NCI-H748 treated with DMSO at 0.1 percent for 48 hours (cell line): ENCODE measurements around the gene KRT15.

ENCODE experiments used
- DNase-seq: peaks from one replicate; lab custom pipeline; 2025; lab: John Stamatoyannopoulos, UW

Gene KRT15

DNA sequence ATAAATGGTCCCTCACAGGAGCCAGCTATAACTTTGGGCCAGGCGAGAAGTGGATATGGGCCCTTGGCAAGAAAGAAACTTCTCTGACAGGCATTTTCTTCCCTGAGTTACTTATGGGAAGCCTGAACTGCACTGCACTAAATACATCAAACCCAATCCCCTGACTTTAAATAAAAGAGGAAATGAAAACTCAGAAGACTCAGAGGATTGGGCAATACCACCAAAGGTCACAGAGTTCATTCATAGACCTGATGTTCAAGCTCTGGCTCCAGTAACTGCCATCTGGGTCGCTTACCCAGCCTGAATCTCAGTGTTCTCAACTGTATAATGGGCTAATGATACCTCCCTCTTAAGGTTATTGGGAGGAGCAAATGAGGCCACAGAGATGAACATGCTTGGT, 38.6 kb downstream of the KRT15 start:
- DNase-seq: no peak

- DNase-seq: no peak
Measured at GRCh38 chr17:41478237-41478636, 40.5 kb downstream of the KRT15 start.

GRCh38 chr17:41476866-41477815, 41.5 kb downstream of the KRT15 start:
- DNase-seq: no peak

DNA sequence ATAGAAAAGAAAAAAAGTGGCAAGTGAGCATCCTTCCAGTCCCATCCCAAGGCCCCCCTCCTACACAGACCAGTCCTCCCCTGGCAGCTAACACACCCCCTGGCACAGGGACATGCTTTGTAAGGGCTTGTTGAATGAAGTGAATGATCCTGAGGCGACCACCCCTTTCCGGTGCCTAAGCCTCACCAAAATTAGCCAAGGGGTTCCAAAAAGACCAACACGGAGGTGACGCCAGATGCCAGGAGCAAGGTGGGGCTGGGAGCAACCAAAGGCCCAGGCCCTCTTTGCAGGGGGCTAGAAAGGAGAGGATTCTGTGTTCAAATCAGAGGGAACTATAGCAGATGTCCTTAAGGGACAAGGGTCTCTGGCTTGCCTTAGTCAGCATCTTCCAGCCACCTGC, 43.3 kb downstream of the KRT15 start:
- DNase-seq: no peak

DNA sequence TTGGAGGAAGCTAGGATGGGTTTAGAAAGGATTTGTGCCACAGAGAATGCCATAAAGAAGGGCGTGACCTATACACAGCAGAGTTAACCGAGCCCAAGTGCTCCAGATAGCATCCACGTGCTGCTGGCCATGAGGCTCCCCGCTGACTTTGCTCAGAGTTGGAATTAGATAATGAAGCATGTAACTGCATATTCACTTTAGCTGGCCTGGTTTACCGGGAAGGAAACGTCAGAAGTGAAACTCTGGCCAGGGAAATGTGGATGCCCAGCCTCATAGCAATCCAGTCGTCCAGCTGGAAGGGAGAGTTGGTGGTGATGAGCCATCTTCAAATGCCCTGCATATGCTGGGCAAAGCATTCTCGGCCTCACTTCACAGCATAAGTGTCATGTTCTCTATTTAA, 43.8 kb downstream of the KRT15 start:
- DNase-seq: no peak

- DNase-seq: no peak
Measured at GRCh38 chr17:41468346-41468745, 50.3 kb downstream of the KRT15 start.

DNA sequence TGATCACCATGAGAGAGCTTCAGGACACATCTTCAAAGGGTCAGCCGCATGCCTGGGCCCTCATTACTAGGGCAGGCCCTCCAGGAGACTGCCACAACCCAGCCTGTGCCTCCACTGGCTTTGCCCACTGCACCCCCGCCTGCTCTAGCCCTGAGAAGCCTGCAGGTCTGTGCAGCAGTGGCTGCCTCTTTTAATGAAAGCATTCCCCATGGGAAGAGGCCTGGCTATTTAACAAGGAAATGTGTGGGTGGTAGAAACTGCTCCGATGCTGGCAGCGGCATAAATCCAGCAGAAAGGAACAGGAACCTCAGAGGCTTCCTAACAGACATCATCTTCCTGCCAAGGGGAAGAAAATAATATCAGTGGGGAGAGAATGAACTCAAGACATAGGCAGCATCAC, 51.1 kb downstream of the KRT15 start:
- DNase-seq: no peak

- DNase-seq: no peak
Measured at GRCh38 chr17:41466988-41467387, 51.7 kb downstream of the KRT15 start, which contains the start of gene KRT32. Gene KRT32, minus strand, starts transcription at chr17:41467386. Its CDS starts 61 bp downstream, at chr17:41467325.

DNA sequence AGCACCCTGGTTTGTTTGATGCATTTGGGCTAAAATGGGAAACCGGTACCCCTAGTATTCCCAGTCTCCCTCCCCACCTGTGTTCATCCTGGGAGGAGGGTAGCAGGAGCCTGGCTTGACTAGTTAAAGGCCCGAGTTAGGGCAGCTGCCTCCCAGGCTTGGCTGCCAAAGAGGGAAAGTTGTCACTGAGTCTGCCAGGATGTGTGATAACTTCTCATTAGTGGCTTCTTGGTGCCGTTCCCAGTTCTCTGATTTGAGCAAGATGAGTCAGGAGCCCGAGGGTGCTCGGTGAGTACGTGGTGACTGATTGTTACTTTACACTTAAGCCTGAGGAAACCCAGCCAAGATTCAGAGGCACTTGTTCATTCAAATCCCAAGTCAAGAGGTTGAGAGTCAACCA, 54.0 kb downstream of the KRT15 start:
- DNase-seq: no peak

DNA sequence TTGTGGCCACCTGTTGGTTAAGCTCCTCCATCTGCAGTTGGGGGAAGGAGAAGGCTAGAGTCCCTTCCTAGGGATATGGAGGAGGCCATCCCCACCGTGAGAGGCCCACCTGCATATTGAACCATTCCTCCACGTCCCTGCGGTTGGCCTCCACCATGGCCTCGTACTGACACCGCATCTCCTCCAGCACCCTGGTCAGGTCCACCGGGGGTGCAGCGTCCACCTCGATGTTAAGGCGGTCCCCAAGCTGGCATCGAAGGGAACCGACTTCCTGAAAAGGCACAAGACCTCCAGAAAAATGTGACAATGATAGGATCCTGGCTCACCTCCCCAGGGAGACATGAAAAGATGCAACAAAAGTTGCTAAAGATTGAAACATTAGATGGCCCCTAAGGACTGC, 54.5 kb downstream of the KRT15 start:
- DNase-seq: no peak

DNA sequence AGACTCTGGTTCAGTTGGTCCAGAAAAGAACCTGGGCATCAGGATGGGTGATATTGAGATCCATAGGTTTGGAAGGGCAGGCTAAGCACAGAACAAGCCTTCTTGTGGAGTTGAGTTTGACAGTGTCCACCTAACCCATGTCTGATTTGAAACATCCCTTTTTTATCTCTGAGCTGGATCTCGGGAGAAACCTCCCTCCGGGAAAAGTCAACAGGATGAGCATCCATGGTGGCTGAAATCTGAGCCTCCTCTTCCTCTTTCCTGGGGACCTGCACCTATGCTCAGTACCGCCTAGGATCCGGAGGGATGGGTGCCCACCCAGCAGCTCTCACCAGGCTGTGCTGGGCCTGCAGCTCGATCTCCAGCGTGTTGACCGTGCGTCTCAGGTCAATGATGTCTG, 54.9 kb downstream of the KRT15 start:
- no peak for DNase-seq
